ENCODE results near the gene STX10.

Gene STX10

DNA sequence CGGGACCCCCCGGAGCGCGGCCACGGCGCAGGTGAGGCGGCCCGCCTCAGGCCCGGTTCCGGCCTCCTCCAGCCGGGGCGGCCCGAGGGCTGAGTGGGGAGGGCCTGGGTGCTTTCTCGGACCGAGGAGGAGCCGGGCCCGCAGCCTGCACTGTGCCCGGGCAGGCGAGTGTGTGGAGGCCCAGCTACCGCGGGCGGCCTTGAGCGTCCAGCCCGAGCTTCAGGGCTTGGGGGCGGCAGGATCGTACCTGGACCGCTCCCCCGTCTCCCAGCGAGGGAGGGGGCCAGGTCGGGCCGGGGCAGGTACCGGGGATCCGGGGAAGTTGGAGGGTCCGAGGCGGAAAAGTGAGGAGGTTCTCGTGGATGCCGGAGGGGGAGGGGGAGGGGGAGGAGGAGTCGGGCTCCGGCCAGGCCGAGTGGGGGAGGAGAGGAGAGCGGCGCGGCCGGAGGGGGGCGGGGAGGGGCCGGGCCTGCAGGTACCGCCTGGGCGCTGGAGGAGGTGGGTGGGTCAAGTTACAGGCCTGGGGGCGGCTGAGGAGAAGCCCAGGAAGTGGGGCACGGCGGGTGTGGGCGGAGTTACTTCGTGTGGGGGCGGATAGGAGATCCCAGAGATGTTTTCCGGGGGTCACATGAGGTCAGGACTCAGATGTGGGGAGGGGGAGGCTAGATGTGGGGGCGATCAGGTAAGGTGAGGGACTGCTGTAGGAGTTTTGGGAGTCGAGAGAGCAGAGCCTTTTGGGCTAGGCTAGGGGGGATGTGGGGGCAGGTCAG lies 31.6 kb downstream of the STX10 start:
- DNase-seq = no peak

GRCh38 chr19:13117772-13118423 lies 32.3 kb downstream of the STX10 start, which contains the start of gene NACC1:
Gene NACC1, plus strand, starts transcription at chr19:13118264. Its CDS starts 16,944 bp downstream, at chr19:13135208.
- DNase-seq = peak; percentile 84

DNA sequence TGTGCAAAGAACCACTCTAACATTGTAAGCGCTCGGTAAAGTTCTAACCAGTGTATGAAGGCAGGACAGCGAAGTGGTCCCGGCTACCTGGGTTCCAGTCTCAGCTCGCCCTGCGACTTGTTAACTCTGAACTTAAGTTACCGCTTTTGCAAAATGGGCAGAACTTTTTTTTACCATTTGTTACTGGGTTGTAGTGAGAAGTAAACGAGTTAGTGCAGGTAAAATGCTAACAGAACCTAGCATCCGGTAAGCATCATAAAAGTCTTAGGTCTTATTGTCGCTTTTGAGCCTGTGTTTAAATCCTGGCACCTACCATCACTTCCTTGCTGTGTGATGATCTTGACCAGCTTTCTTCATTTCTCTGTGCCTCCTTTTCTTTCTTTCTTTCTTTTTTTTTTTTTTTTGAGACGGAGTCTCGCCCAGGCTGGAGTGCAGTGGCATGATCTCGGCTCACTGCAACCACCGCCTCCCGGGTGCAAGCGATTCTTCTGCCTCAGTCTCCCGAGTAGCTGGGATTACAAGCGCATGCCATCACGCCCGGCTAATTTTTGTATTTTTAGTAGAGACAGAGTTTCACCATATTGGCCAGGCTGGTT lies 32.9 kb downstream of the STX10 start:
- no peak for DNase-seq

DNA sequence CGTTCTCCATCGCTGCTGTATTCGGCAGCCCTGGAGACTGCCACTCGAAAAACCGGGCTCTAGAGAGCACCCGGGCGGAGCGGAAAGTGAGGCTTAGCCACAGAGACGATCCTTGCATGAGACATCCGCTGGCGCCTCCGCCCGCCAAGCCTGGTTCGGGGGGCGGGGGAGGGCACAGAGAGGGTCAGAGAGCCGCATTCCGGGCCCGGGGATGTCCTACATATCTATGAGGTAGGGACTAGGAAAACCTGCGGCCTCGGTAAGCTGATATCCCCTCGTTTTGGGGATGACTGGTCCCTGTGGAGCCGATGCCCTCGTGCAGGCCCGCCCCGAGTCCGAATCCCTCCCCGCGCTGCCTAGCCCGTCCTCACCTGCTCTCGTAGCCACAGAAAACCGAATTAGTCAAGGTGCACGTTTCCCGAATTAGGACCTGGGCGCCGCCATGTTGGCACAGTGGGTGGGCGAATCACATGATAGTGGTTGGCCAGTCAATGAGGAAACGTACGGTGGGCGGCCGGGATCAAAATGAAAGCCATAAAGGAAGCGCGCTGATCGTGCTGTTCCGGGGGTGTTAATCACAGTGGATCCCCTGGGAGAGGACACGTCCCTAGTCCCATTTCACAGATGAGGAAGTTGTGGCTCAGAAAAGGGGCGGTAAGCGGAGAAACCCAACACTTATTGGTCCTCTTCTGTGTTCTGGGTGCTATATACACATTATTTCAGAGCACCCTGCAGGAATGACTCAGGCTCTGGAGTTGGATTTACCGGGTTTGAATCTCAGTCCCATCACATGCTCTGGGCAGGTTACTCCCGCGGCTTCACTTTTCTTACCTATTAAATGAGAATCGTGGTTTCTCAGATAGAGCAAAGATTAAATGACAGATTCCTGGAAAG lies 33.6 kb downstream of the STX10 start, which contains the start of gene TRMT1:
TSS of gene TRMT1 (minus strand) at position 459 of the 894 bp plus-strand sequence. CDS start at position 118, 341 bp downstream.
- peak; percentile 87 for DNase-seq

DNA sequence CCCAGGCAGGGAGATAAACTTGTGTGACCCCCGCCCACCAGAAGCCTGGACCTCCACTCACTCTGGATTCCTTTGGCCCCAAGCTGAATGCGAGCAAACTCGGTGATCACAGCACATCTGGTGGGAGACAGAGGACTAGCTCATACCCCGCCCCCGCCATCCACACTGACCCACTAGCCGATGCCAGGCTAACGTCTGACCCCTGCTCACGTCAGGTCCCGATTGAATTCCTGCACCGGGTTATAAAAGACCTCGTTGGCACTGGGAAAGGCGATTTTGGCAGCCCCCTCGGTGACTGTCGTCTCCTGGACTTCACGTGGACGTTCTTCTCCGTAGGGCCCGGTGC lies 34.3 kb downstream of the STX10 start:
- no peak for DNase-seq

- DNase-seq = no peak
These were observed 37.6 kb downstream of the STX10 start for GRCh38 chr19:13112555-13112954.

DNA sequence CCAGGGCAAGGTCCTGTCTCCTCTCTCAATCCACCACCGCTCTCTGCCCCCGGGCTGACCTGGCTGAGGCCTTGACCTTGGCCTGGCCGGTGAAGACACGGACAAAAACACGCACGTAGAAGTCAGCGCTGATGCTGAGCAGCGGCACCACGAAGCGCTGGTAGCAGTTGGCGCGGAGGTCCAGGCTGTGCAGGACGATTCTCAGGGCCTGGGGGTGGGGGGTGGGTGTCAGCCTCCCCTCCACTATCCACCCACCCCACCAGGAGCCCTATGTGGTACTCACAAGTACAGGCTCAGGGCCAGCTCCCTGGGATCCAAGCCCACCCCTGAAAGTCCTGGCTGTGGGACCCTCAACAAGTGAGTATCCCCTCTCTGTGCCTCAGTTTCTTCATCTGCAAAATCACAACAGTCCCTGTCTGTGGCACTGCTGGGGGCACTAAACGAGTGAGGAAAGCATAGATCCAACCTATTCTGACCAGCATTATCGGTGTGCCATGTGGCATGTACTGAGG lies 40.0 kb downstream of the STX10 start:
- DNase-seq = no peak

DNA sequence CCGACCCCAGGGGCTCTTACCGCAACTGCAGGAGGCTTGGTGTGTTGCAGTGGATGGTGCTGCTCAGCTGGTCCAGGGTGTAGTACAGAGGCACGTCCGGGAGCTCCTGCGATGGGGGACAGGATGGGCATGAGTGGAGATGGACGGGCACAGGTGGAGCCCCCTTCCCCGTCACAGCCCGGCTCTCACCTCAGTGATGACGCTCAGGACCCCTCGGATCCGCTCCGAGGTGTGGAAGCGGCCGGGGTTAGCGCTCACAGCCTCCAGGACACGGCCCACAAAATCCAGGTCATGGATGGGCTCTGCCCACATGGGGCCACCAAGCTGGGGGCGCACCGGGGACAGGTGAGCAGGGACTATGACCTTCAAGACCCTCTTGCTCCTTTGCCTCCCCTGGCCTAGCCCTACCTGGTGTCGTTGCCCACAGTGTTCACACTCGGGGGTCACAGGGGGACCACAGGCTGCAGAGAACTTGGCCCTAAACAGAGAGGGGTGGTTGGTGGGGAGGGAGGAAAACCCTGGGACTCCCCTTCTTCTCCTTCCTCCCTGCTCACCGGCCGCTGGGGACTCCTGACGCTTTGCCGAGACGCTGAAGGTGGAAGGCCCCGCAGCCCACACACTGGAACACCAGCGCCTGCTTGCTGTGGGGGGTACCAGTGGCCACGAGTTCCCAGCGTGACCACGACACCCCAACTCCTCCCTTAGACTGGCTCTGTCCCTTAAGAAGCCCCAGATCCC lies 40.6 kb downstream of the STX10 start:
- DNase-seq = no peak

GRCh38 chr19:13104848-13105711 lies 45.1 kb downstream of the STX10 start:
- DNase-seq = no peak

DNA sequence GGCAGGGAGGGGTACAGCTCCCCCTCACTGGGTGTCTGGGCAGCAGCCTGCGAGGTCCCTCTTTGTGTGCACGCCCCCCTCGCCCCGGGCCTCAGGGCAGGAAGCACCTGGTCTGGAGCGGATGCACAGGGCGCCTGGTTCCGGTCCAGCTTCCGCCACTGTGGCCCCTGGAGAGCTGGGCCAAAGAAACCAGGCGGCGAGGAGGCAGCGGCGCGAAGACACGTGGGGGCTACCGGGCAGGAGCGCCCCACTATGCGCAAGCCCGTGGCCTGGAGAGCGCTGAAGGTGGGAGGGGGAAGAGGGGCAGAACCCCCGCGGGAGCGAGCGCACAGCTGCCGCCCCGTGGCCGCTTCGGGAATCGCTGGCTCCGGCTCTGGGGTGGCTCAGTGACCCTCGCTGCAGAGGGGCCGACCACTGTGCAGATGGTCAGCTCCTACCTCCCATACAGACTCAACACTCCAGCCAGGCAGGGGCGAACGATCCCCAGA lies 45.8 kb downstream of the STX10 start:
- DNase-seq = no peak

GRCh38 chr19:13103581-13104359 lies 46.4 kb downstream of the STX10 start:
- DNase-seq = no peak

DNA sequence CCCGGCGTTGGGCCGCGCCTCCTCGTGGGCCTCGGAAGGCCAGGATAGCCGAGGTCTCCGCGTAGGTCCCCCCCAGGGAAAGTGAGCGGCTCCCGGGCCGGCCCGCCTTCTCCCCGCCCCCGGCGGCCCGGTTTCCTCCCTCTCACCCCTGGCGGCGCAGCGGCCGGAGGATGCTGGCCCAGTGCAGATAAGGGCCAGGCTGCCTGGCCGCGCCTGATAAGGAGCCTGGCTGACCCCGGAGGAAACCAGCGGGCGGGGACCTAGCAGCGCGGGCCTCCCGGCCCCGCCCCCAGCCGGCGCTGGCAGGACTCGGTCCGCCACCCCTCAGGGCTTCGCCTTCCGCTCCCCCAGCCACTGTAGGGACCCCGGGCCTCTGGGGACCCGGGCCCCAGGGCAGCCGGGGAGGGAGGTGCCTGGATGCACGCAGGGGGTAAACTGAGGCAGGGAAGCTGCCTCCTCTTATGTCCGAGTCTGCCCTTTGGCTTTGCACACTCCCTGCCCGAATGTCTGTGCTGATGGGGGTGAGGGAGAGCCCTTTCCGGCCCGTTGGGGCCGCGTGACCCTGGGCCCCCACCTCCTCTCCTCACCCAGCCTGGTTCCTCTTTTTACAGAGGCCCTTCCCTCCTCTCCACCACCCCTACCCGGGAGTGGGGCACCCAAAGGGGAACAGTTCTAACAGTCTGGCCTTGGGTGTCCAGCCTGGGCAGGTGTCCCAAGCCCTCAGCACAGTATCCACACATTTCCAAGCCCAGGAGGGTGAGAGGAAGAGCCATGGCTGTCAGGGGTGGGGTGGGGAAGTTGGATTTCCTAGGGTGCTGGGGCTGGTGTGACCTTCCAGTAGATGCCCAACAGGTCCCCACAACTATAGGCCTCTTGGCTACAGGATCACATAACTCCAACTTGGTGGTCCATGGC lies 47.3 kb downstream of the STX10 start, which contains the start of gene LYL1:
TSS of gene LYL1 (minus strand) at position 193 of the 915 bp plus-strand sequence. CDS start 1,687 bp downstream, outside the sequence.
- no peak for DNase-seq

- no peak for DNase-seq
These were observed 47.8 kb downstream of the STX10 start for GRCh38 chr19:13102416-13102665.

GRCh38 chr19:13101590-13102415 lies 48.4 kb downstream of the STX10 start:
- no peak for DNase-seq

GRCh38 chr19:13100841-13101589 lies 49.2 kb downstream of the STX10 start:
- no peak for DNase-seq

DNA sequence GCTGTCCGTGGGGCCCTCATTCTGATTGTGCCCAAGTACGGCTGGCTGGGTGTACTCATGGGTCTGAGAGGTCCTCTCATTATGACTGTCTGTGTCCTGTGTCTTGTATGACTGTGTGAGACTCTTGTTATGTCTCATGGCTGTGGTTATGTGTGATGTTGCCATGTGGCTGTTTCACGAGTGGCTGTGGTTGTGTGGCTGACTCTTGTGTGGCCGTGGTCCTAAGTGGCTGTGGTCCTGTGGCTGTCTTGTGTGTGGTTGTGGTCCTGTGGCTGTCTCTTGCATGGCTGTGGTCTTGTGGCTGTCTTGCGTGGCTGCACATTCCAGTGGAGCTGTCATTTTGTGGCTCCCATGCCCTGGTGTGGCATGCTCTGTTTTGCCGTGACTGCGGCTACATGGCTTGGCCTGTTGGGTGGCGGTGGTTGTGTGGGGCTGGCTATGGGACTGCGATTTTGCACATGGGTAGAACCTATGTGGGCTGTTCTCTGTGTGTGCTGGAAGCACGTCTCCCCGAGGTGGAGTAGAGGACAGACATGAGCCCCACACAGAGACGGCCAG lies 50.1 kb downstream of the STX10 start:
- no peak for DNase-seq
